Gastroesophageal sphincter (tissue), 3 donors: ENCODE measurements around the gene TBC1D22B.

Source experiments
- CTCF ChIP-seq, 4 experiments: fragments of 200-600 bp in 2 of 4; fragments of 450-650 bp in 2 of 4; sonication (generic) in 1 of 4; IDR thresholded peaks; one replicate each; pipeline ENCODE4 v1.5.1; 2017 to 2019; ENCODE audit warnings: antibody characterized with exemption in 4 of 4, mild to moderate bottlenecking in 2 of 4, moderate library complexity in 2 of 4
- POLR2A ChIP-seq, 2 donors: fragments of 450-650 bp; IDR thresholded peaks; one replicate each; pipeline ENCODE4 v1.6.1; 2017; ENCODE audit warnings: antibody characterized with exemption in 2 of 2, mild to moderate bottlenecking in 2 of 2, moderate library complexity in 1 of 2
- POLR2AphosphoS5 ChIP-seq: sonication (generic); formaldehyde crosslinking; IDR thresholded peaks from one replicate; pipeline ENCODE4 v1.6.1; 2017; ENCODE audit warnings: antibody characterized with exemption

- TF ChIP-seq POLR2A (IDR thresholded peaks at IDR 0.05) (no peak), CTCF (IDR thresholded peaks at IDR 0.05) (no peak), POLR2AphosphoS5 (no peak)
Observed at GRCh38 chr6:37321516-37322415, 64.2 kb downstream of the TBC1D22B start.
